ENCODE results near the gene SUN2. TPM values are rescaled to one million over a fixed set of nuclear protein-coding genes. Genes with fewer than 3 reads are reported as not detected.

Gene SUN2
- total and polyA plus RNA-seq, 2 of the 13 experiments (the other 11 are each of a cell fraction or from before 2014, with no cell fraction given), result 45.6 to 56.6 TPM

- no peak for TF ChIP-seq HCFC1 (IDR thresholded peaks at IDR 0.05; ENCODE audit: low read depth, low read length)
- TF ChIP-seq ZMAT3 (CRISPR knock-in tag; conservative IDR thresholded peaks at IDR 0.05), result peak; percentile 32; the same call in 1 of the 2 replicates
- 0 out of 2 replicates have a peak, but pooled peaks have one; percentile 25 for TF ChIP-seq ZSCAN29 (CRISPR knock-in tag; conservative IDR thresholded peaks at IDR 0.05)
- TF ChIP-seq KLF15 (CRISPR knock-in tag; IDR thresholded peaks at IDR 0.05; ENCODE audit: borderline replicate concordance), result peak; percentile 91
- TF ChIP-seq WIZ (CRISPR knock-in tag; IDR thresholded peaks at IDR 0.05), result peak; percentile 33; the same call in 1 of the 2 replicates
- peak; percentile 69 for TF ChIP-seq MEIS2 (CRISPR knock-in tag; IDR thresholded peaks at IDR 0.05)
- TF ChIP-seq ZBTB39 (CRISPR knock-in tag; IDR thresholded peaks at IDR 0.05), result no peak
- no peak for TF ChIP-seq MTA3 (CRISPR knock-in tag; IDR thresholded peaks at IDR 0.05)
- TF ChIP-seq ZBTB40 (IDR thresholded peaks at IDR 0.05), result no peak
- TF ChIP-seq ZBTB40 (CRISPR knock-in tag; IDR thresholded peaks at IDR 0.05), result peak; percentile 83
- no peak for TF ChIP-seq NFYC (CRISPR knock-in tag; IDR thresholded peaks at IDR 0.05)
- peak; percentile 71; the same call in 1 of the 2 replicates for TF ChIP-seq ZNF710 (CRISPR knock-in tag; IDR thresholded peaks at IDR 0.05; ENCODE audit: borderline replicate concordance)
- peak; percentile 58 for TF ChIP-seq HNRNPLL (IDR thresholded peaks at IDR 0.05; ENCODE audit: low read depth, low read length, poor library complexity, severe bottlenecking)
- peak; percentile 24; the same call in 1 of the 2 replicates for TF ChIP-seq HMG20A (CRISPR knock-in tag; IDR thresholded peaks at IDR 0.05; ENCODE audit: borderline replicate concordance)
- peak; percentile 84 for TF ChIP-seq SAP130 (CRISPR knock-in tag; IDR thresholded peaks at IDR 0.05; ENCODE audit: low read depth)
- peak; percentile 61 for TF ChIP-seq ZNF629 (CRISPR knock-in tag; conservative IDR thresholded peaks at IDR 0.05)
- peak; percentile 78 for TF ChIP-seq HDAC2 (CRISPR knock-in tag; IDR thresholded peaks at IDR 0.05)
Observed at GRCh38 chr22:38755155-38755910, 465 bp downstream of the SUN2 start (continued).

Measured in HepG2 (cell line).